OCI-LY7 (cell line): Measurements from ENCODE around the gene DBNDD2. TPM values are rescaled to one million over a fixed set of nuclear protein-coding genes. Genes with fewer than 3 reads are reported as not detected.

Experiments used
- BruUV-seq: library from RNA; stranded (reverse); fragments of 400-500 nt; replicated peaks from 2 replicates; lab custom pipeline; 2021; lab: Mats Ljungman, UMichigan
- CTCF ChIA-PET: fragments of 300-600 bp; sonication (Branson Sonifier 250); formaldehyde crosslinking; loops from one replicate; lab custom pipeline; 2022; ENCODE audit warnings: antibody characterized with exemption; ENCODE audit not compliant: unreplicated experiment; lab: Charles Lee
- POLR2A ChIA-PET: fragments of 300-600 bp; sonication (Branson Sonifier 250); formaldehyde crosslinking; loops from one replicate; lab custom pipeline; 2022; ENCODE audit warnings: antibody characterized with exemption; lab: Charles Lee
- DNase-seq: peaks from one replicate; pipeline ENCODE4 v3.0.0-alpha.2; 2015; ENCODE audit warnings: low spot score
- H2AFZ ChIP-seq: fragments of 200-600 bp; sonication (generic), shearing (Covaris generic); 2 replicates; pipeline ENCODE4 v1.6.1; 2014; ENCODE audit warnings: mild to moderate bottlenecking, antibody characterized with exemption, low read length, moderate library complexity
- H3K27ac ChIP-seq: fragments of 200-600 bp; sonication (generic); 2 replicates; pipeline ENCODE4 v1.5.1; 2014; ENCODE audit warnings: mixed run types, low read depth, mild to moderate bottlenecking, moderate library complexity, low read length, inconsistent platforms; ENCODE audit not compliant: poor library complexity, severe bottlenecking
- H3K36me3 ChIP-seq: fragments of 200-600 bp; sonication (generic); 2 replicates; pipeline ENCODE4 v1.6.1; 2014; ENCODE audit warnings: mild to moderate bottlenecking, antibody characterized with exemption, low read length, moderate library complexity, mixed read lengths; ENCODE audit not compliant: insufficient read depth
- H3K4me1 ChIP-seq: fragments of 200-600 bp; sonication (generic); 2 replicates; pipeline ENCODE4 v1.5.1; 2014; ENCODE audit warnings: mild to moderate bottlenecking, low read length; ENCODE audit not compliant: insufficient read depth, poor library complexity, severe bottlenecking
- H3K4me2 ChIP-seq: fragments of 200-600 bp; sonication (generic); 2 replicates; pipeline ENCODE4 v1.6.1; 2014; ENCODE audit warnings: mild to moderate bottlenecking, low read length
- H3K4me3 ChIP-seq: fragments of 200-600 bp; sonication (generic); 2 replicates; pipeline ENCODE4 v1.5.1; 2014; ENCODE audit warnings: mild to moderate bottlenecking, low read depth, low read length; ENCODE audit not compliant: poor library complexity, severe bottlenecking
- H3K79me2 ChIP-seq: fragments of 200-600 bp; sonication (generic); 2 replicates; pipeline ENCODE4 v1.6.1; 2016; ENCODE audit warnings: low read depth, mild to moderate bottlenecking, low read length, moderate library complexity, mixed read lengths; ENCODE audit not compliant: insufficient read depth
- H3K9me2 ChIP-seq: fragments of 200-600 bp; sonication (generic); 2 replicates; pipeline ENCODE4 v1.6.1; 2016; ENCODE audit warnings: mild to moderate bottlenecking, low read length, mixed read lengths; ENCODE audit not compliant: insufficient read depth
- H3K9me3 ChIP-seq: fragments of 200-600 bp; sonication (generic); 2 replicates; pipeline ENCODE4 v1.6.1; 2014; ENCODE audit warnings: mild to moderate bottlenecking, mixed run types, low read length, mixed read lengths
- H4K20me1 ChIP-seq: fragments of 200-600 bp; sonication (generic); 2 replicates; pipeline ENCODE4 v1.6.1; 2014; ENCODE audit warnings: mild to moderate bottlenecking, antibody characterized with exemption, low read length, moderate library complexity, mixed read lengths; ENCODE audit not compliant: insufficient read depth
- CTCF ChIP-seq: fragments of 200-600 bp; sonication (generic); conservative IDR thresholded peaks from 2 replicates; pipeline ENCODE4 v1.5.1; 2014; ENCODE audit warnings: mild to moderate bottlenecking, antibody characterized with exemption, low read length, moderate library complexity, mixed read lengths
- EZH2phosphoT487 ChIP-seq: fragments of 200-600 bp; sonication (generic); IDR thresholded peaks from 2 replicates; pipeline ENCODE4 v1.6.1; 2018; ENCODE audit warnings: low read depth, borderline replicate concordance, mild to moderate bottlenecking, mixed run types, antibody characterized with exemption, low read length, moderate library complexity, mixed read lengths
- intact Hi-C: fragments of 100-400 bp; cut with micrococcal nuclease; formaldehyde crosslinking; loops from one replicate; pipeline ENCODE4 v1.10.0; 2022; ENCODE audit not compliant: unreplicated experiment
- total RNA-seq, 2 experiments: library from RNA; depleted of rRNA in 1 of 2; stranded (reverse); fragments of >200 nt in 1 of 2; shearing (Covaris generic) in 1 of 2; gene quantifications; 2 replicates each; pipeline ENCODE4 v1.2.3, GENCODE V29; 2014 to 2022

DBNDD2 gene
- total RNA-seq, 2 experiments from 2014 or later = 0.57 TPM; not detected in 1

GRCh38 chr20:45419188-45420091 lies 11.4 kb downstream of the DBNDD2 start:
- BruUV-seq = no TSS peak
- Histone ChIP-seq H2AFZ (no peak overlapping the region), H3K27ac (peak overlapping the region; percentile 84), H3K79me2 (peaks cover 42% of the 10 kb centered on the region), H4K20me1 (peaks cover 6% of the 10 kb centered on the region; the same call in 1 of the 2 replicates), H3K4me3 (peak overlapping the region; percentile 98), H3K4me2 (peak overlapping the region; percentile 98), H3K4me1 (peaks cover 50% of the 10 kb centered on the region), H3K9me2 (no peaks in the 10 kb centered on the region), H3K36me3 (peaks cover 66% of the 10 kb centered on the region), H3K9me3 (no peaks in the 10 kb centered on the region)
- intact Hi-C loops = loop anchor here (5.0 kb wide), 1 partner anchor 553 kb away; the partner anchor contains the start of gene ZNF335
- peak; percentile 90 for DNase-seq
- CTCF ChIA-PET = interaction anchor here (0.7 kb wide), 1 partner anchor 18 kb away, joined by 5 read pairs; no protein-coding TSS in a partner anchor
- TF ChIP-seq CTCF = no peak
- TF ChIP-seq EZH2phosphoT487 = no peak
- POLR2A ChIA-PET = interaction anchor here (0.9 to 2.4 kb wide), 4 partner anchors 10 to 50 kb away, joined by 3 to 6 read pairs (median 4); no protein-coding TSS in a partner anchor

GRCh38 chr20:45420125-45420524 lies 12.0 kb downstream of the DBNDD2 start:
- ChIA-PET POLR2A (interaction anchor here (0.6 to 2.4 kb wide), 4 partner anchors 9 to 100 kb away, joined by 3 to 6 read pairs (median 4); no protein-coding TSS in a partner anchor), CTCF (no interaction called here)
- H3K9me3 ChIP-seq = no peaks in the 10 kb centered on the region
- peak overlapping the region; percentile 84 for H3K27ac ChIP-seq
- peak overlapping the region; percentile 98 for H3K4me2 ChIP-seq
- peaks cover 71% of the 10 kb centered on the region for H3K36me3 ChIP-seq
- H3K4me3 ChIP-seq = peak overlapping the region; percentile 98
- H3K9me2 ChIP-seq = no peaks in the 10 kb centered on the region
- H3K79me2 ChIP-seq = peaks cover 39% of the 10 kb centered on the region
- no peak for DNase-seq
- H3K4me1 ChIP-seq = peaks cover 43% of the 10 kb centered on the region
- peaks cover 6% of the 10 kb centered on the region; the same call in 1 of the 2 replicates for H4K20me1 ChIP-seq
- no peak for TF ChIP-seq EZH2phosphoT487
- no peak for TF ChIP-seq CTCF
- intact Hi-C loops = no loop called here
- no TSS peak for BruUV-seq
- no peak overlapping the region for H2AFZ ChIP-seq
